Fibroblast of lung (primary cell): Measurements from ENCODE around the gene NPAS1. TPM values are rescaled to one million over a fixed set of nuclear protein-coding genes. Genes with fewer than 3 reads are reported as not detected.

Experiments used
- DNase-seq, 2 donors: peaks; one replicate each; pipeline versions ENCODE4 v3.0.0 to v3.0.0-alpha.2; 2010; ENCODE audit warnings: low read depth in 2 of 2
- H2AFZ ChIP-seq: 2 replicates; pipeline ENCODE4 v1.5.1; 2012; ENCODE audit warnings: low read length, control low read depth, inconsistent platforms
- H3K27ac ChIP-seq: 2 replicates; pipeline ENCODE4 v1.5.1; 2011; ENCODE audit warnings: low read length, control low read depth; ENCODE audit not compliant: insufficient read depth
- H3K27me3 ChIP-seq: 2 replicates; pipeline ENCODE4 v1.5.1; 2011; ENCODE audit warnings: mild to moderate bottlenecking, low read length; ENCODE audit not compliant: control insufficient read depth, insufficient read depth
- H3K36me3 ChIP-seq: 2 replicates; pipeline ENCODE4 v1.5.1; 2011; ENCODE audit warnings: low read length; ENCODE audit not compliant: control insufficient read depth, insufficient read depth
- H3K4me1 ChIP-seq: 2 replicates; pipeline ENCODE4 v1.5.1; 2011; ENCODE audit warnings: low read length; ENCODE audit not compliant: control insufficient read depth, insufficient read depth; ENCODE audit errors: extremely low read depth
- H3K4me2 ChIP-seq: 2 replicates; pipeline ENCODE4 v1.5.1; 2011; ENCODE audit warnings: low read length, control low read depth; ENCODE audit not compliant: insufficient read depth; ENCODE audit errors: extremely low read depth
- H3K4me3 ChIP-seq, 4 experiments: fragments of 200-600 bp in 1 of 4; sonication (generic) in 1 of 4; replicated peaks in 1 of 4; 2 replicates each; pipeline ENCODE4 v1.5.1; 2011 to 2016; ENCODE audit warnings: low read length in 4 of 4, low read depth in 3 of 4, mild to moderate bottlenecking in 3 of 4, control low read depth in 2 of 4, inconsistent platforms in 1 of 4, mixed read lengths in 1 of 4; ENCODE audit not compliant: insufficient read depth in 1 of 4; ENCODE audit errors: control extremely low read depth in 1 of 4
- H3K79me2 ChIP-seq: 2 replicates; pipeline ENCODE4 v1.5.1; 2012; ENCODE audit warnings: mild to moderate bottlenecking, low read length, inconsistent platforms; ENCODE audit not compliant: control insufficient read depth, insufficient read depth
- H3K9ac ChIP-seq: 2 replicates; pipeline ENCODE4 v1.5.1; 2011; ENCODE audit warnings: mild to moderate bottlenecking, low read length, control low read depth; ENCODE audit not compliant: insufficient read depth
- H3K9me3 ChIP-seq: 2 replicates; pipeline ENCODE4 v1.5.1; 2012; ENCODE audit warnings: low read depth, low read length; ENCODE audit not compliant: control insufficient read depth, insufficient read depth
- H4K20me1 ChIP-seq: 2 replicates; pipeline ENCODE4 v1.5.1; 2011; ENCODE audit warnings: low read length; ENCODE audit not compliant: control insufficient read depth, insufficient read depth; ENCODE audit errors: extremely low read depth
- EZH2 ChIP-seq: IDR thresholded peaks from 2 replicates; pipeline ENCODE4 v1.5.1; 2012; ENCODE audit warnings: low read length, control low read depth, mild to moderate bottlenecking; ENCODE audit errors: missing control alignments
- polyA plus RNA-seq, 2 donors: library from polyadenylated mRNA; depleted of rRNA in 1 of 2; stranded (reverse) in 1 of 2; unstranded in 1 of 2; fragments of >200 nt; gene quantifications; 2 replicates each; pipeline ENCODE4 v1.2.1, GENCODE V29; 2011 to 2012; ENCODE audit warnings: missing spikeins in 1 of 2
- total RNA-seq: library from RNA; depleted of rRNA; stranded (reverse); fragments of >200 nt; gene quantifications from 2 replicates; pipeline ENCODE4 v1.2.1, GENCODE V29; 2014
- TF ChIP-seq, protein P1 (sequence below), 2 donors: IDR thresholded peaks in 1 of 2; conservative IDR thresholded peaks in 1 of 2; 1 replicate in 1 of 2; 2 replicates in 1 of 2; pipeline ENCODE4 v1.5.1; 2011 to 2012; ENCODE audit warnings: low read length in 2 of 2, control low read depth in 1 of 2, inconsistent platforms in 1 of 2, low read depth in 1 of 2, mild to moderate bottlenecking in 1 of 2

Gene NPAS1
- total and polyA plus RNA-seq, 2 donors (not counting 1 experiment from before 2014, with no cell fraction given) = 0.22 to 0.33 TPM

- no peak overlapping the region for H3K4me2 ChIP-seq
- H3K4me3 ChIP-seq = no peak overlapping the region
- H3K9me3 ChIP-seq = no peaks in the 10 kb centered on the region
- H3K79me2 ChIP-seq = no peaks in the 10 kb centered on the region
- H3K36me3 ChIP-seq = no peaks in the 10 kb centered on the region
- H4K20me1 ChIP-seq = no peaks in the 10 kb centered on the region
- no peaks in the 10 kb centered on the region for H3K27me3 ChIP-seq
- peaks cover 3% of the 10 kb centered on the region for H3K4me1 ChIP-seq
- no peak overlapping the region for H3K9ac ChIP-seq
- TF ChIP-seq, protein P1, sequence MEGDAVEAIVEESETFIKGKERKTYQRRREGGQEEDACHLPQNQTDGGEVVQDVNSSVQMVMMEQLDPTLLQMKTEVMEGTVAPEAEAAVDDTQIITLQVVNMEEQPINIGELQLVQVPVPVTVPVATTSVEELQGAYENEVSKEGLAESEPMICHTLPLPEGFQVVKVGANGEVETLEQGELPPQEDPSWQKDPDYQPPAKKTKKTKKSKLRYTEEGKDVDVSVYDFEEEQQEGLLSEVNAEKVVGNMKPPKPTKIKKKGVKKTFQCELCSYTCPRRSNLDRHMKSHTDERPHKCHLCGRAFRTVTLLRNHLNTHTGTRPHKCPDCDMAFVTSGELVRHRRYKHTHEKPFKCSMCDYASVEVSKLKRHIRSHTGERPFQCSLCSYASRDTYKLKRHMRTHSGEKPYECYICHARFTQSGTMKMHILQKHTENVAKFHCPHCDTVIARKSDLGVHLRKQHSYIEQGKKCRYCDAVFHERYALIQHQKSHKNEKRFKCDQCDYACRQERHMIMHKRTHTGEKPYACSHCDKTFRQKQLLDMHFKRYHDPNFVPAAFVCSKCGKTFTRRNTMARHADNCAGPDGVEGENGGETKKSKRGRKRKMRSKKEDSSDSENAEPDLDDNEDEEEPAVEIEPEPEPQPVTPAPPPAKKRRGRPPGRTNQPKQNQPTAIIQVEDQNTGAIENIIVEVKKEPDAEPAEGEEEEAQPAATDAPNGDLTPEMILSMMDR (conservative IDR thresholded peaks at IDR 0.05 in 1 of 2, IDR thresholded peaks at IDR 0.05 in 1 of 2; ENCODE audit: low read depth in 1 of 2, low read length in 2 of 2) = no peak
- no peak for TF ChIP-seq EZH2
- H2AFZ ChIP-seq = no peak overlapping the region
- DNase-seq = no peak
- H3K27ac ChIP-seq = no peak overlapping the region
Observed at GRCh38 chr19:47039239-47039874, 19.7 kb downstream of the NPAS1 start.

DNA sequence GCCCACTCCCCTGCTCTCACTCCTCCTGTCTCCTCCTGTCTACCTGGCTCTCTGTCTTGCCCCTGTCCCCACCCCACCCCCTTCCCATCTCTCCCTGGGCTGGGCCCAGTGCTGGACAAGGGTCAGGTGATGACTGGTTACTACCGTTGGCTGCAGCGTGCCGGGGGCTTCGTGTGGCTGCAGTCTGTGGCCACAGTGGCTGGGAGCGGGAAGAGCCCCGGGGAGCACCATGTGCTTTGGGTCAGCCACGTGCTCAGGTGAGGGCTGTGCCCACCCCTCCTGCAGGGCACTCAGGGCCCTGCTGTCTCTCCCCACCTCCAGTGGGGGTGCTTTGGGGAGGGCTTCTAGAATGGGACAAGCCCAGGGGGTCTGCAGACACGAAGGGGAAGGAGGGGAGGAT, 21.2 kb downstream of the NPAS1 start:
- Histone ChIP-seq H3K4me2 (no peak overlapping the region), H3K27ac (no peak overlapping the region), H3K9me3 (no peaks in the 10 kb centered on the region), H3K79me2 (no peaks in the 10 kb centered on the region), H4K20me1 (no peaks in the 10 kb centered on the region), H2AFZ (no peak overlapping the region), H3K27me3 (no peaks in the 10 kb centered on the region), H3K9ac (no peak overlapping the region), H3K36me3 (no peaks in the 10 kb centered on the region), H3K4me3 (no peak overlapping the region), H3K4me1 (no peaks in the 10 kb centered on the region)
- TF ChIP-seq, protein P1 (conservative IDR thresholded peaks at IDR 0.05 in 1 of 2, IDR thresholded peaks at IDR 0.05 in 1 of 2; ENCODE audit: low read depth in 1 of 2, low read length in 2 of 2) = no peak
- TF ChIP-seq EZH2 = no peak
- no peak for DNase-seq

DNA sequence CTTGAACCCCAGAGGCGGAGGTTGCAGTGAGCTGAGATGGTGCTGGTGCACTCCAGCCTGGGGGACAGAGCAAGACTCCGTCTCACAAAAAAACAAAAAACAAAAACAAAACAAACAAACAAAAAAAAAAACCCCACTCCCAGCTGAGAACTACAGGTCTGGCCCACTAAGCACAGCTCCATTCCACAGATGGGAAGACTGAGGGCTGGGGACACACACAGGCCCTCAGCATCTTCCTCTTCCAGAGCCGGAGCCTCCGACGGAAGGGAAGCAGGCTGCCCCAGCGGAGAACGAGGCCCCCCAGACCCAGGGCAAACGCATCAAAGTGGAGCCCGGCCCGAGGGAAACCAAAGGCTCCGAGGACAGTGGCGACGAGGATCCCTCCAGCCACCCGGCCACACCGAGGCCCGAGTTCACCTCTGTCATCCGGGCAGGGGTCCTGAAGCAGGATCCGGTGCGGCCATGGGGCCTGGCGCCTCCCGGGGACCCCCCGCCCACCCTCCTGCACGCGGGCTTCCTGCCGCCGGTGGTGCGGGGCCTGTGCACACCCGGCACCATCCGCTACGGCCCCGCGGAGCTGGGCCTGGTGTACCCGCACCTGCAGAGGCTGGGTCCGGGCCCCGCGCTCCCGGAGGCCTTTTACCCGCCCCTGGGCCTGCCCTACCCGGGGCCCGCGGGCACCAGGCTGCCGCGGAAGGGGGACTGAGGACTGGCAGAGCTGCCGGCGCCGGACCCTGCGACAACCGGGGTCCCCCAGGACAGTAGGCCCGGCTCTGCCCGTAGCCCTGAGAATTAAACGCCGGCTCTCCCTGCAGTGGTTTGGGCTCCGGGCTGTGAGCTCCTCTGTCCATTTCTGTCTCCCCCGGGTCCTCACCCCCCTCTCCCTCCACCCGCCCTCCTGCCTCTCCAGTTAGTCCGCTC, 25.6 kb downstream of the NPAS1 start:
- H3K4me2 ChIP-seq = no peak overlapping the region
- H3K27ac ChIP-seq = no peak overlapping the region
- no peak overlapping the region for H3K9ac ChIP-seq
- no peak overlapping the region for H3K4me3 ChIP-seq
- H4K20me1 ChIP-seq = no peaks in the 10 kb centered on the region
- H3K27me3 ChIP-seq = no peaks in the 10 kb centered on the region
- no peaks in the 10 kb centered on the region for H3K79me2 ChIP-seq
- no peak for DNase-seq
- TF ChIP-seq EZH2 = no peak
- TF ChIP-seq, protein P1 (conservative IDR thresholded peaks at IDR 0.05 in 1 of 2, IDR thresholded peaks at IDR 0.05 in 1 of 2; ENCODE audit: low read depth in 1 of 2, low read length in 2 of 2) = no peak
- no peaks in the 10 kb centered on the region for H3K36me3 ChIP-seq
- H3K4me1 ChIP-seq = no peaks in the 10 kb centered on the region
- no peak overlapping the region for H2AFZ ChIP-seq
- H3K9me3 ChIP-seq = no peaks in the 10 kb centered on the region
